ENCODE data around the gene LYSMD3.

DNA sequence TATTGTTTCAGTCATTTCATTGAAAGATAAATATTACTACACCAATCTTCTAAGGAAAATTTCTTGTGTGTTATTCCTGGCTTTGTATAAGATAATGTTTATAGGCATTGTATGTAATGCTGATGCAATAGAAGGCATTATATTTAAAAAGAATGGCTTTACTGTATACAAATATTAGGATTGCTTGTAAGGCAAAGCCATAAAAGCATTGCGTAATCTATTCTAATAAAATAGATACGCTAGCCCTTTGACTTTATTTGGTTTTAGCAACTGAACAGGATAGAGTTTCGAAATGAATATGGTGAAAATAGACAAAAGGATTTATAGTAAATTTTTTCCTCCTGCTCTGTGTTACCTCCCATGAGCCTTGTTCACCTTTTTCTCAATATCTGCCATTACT, 5.5 kb upstream of the LYSMD3 start:
- TF ChIP-seq ZZZ3 (IDR thresholded peaks at IDR 0.05) (no peak), POLR2AphosphoS5 (IDR thresholded peaks at IDR 0.05; ENCODE audit: control insufficient read depth, insufficient read depth, low read depth, low read length) (no peak), SMARCC2 (IDR thresholded peaks at IDR 0.05; ENCODE audit: low read depth) (no peak), CCNT2 (IDR thresholded peaks at IDR 0.05; ENCODE audit: borderline replicate concordance, extremely low read depth, insufficient read length, low read depth, low read length) (no peak), WHSC1 (IDR thresholded peaks at IDR 0.05; ENCODE audit: low read length) (no peak), ZNF140 (CRISPR knock-in tag; IDR thresholded peaks at IDR 0.05) (no peak)

Data from K562 (cell line).